NCI-H187 (cell line): ENCODE data around the gene CRYBG1.

Experiments
- DNase-seq, 2 experiments: peaks; one replicate each; lab custom pipeline; 2025; lab: John Stamatoyannopoulos, UW

Gene CRYBG1

DNA sequence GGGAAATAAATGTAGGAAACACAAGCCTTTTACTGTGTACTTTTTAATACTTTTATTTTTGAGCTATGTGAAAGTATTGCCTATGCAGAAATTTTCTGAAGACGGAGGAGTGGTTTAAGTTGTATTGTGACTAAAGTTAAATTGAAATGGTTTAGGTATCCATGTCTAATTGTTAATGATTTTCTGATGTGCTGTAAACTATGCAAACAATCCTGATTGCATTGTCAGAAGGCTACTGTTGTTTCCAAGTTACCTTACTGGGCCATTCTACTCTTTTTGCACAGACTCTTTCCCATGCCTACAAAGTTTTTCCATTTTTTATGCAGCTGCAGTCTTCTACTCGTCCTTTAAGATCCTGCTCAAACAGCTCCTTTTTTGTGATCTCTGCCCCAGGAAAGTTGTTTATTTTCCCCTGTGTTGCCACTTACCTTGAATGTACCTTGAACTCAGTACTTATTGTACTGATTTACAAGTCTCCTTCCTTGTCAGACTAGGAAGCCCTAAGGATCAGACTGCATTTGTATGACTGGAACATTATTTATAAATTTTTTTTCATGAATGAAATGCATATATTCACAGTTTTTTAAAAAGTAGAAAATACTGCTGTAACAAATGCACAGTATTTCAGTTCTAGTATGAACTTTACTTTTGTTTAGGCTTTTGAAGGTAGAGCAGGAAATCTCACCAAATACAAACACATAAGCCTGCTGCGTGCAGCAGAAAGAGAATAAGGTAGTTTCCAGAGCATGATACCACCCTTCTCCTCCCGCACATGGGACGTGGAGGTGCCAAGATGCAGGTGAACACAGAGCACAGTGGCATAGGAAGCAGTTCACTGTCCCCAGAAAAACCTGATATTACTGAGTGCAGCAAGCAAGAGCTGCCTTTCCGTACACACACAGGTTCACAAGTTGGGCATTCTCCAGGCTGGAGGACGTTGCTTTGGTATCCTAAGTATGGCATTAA is 97.8 kb downstream of the CRYBG1 start:
- DNase-seq, result no peak

DNA sequence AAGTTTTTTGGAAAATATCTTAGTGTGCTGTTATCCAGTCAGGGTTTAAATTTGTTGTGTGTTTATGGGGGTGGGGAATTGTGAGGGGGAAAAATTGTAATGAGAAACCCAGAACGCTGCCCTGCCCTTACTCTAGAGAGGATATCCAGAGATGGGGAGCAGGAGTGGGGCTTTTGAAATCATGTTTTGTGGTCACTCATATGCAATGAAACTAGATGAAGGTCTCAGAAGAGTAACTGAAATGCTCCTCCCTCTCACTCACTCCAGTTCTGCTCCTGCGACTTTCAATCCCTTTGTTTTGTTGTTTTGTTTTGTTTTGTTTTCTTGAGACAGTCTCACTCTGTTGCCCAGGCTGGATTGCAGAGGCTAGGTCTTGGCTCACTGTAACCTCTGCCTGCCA is 100.0 kb downstream of the CRYBG1 start:
- no peak for DNase-seq

DNA sequence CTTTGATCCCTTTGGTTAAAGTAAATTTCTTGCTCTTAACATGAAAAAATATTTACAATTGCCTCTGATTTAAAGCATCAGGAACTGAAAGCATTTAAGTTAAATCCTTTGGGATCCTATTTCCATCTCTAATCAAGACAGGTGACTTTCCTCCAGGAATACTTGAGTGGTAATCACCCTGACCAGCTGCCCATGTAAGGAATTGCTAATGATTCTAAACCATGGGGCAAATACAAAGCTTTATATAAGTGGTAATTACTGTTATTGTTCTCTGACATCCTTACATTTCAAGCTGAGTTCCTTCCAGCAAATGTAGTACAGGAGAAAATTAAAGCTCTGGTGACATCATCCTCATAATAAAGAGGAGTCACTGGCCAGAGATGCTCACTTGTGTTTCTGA is 100.6 kb downstream of the CRYBG1 start:
- no peak for DNase-seq

DNA sequence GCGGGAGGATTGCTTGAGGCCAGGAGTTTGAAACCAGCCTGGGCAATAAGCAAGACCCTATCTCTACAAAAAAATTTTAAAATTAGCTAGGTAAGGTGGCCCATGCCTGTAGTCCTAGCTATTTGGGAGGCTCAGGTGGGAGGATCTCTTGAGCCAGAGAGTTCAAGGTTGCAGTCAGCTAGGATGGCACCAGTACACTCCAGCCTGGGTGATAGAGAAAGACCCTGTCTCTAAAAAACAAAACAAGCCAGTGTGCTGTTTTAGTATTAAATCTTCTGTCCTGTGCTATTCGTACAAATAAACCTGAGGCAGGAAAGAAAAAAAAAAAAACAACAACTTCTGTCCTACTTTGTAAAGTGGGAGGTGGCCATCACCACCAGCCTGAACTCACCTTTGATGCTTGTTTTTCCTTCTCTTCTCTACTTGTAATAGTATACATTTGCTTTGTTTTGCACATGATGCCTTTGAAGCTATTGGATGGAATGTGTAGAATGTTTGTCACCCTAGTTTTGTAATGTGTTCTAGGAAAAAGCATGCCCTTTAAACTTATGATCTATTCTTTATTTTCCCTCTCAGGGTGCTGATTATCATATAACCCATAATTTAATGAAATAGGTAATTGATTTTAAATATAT is 102.5 kb downstream of the CRYBG1 start:
- no peak for DNase-seq

DNA sequence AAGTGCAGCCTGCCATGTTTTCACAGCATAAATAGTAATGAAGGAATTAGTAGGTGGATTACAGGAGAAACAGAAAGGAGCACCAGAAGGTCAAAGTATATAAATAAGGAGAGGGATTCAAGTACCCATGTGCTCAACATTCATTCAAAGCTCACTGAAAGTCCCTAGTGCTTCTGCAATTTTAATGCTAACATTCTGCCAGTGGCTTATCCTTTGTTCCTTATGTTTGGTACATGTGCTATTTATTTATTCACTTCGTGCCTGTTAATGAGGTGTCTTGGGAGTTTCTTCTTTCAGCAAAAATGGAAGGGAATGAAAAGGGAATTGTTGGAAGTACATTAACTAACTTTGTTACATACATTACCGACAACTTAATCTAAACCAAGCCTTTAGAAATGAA is 105.7 kb downstream of the CRYBG1 start:
- DNase-seq, result no peak

DNA sequence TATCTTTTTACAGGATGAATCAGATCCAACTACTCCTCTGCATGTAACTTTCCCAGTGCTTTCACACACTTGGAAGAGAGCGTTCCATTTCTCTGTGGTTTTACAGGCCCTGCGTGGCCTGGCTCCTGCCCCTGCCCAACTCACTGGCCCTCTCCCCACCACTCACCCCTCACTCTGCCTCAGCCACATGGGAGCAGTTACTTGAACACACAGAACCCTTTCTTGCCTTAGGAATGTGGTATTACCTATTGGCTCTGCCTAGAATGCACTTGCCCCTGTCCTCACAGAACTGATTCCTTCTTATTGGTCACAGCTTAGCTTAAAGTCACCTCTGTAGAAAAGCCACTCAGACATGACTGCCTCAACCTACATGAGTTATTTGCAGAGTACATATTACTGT is 108.4 kb downstream of the CRYBG1 start:
- no peak for DNase-seq

DNA sequence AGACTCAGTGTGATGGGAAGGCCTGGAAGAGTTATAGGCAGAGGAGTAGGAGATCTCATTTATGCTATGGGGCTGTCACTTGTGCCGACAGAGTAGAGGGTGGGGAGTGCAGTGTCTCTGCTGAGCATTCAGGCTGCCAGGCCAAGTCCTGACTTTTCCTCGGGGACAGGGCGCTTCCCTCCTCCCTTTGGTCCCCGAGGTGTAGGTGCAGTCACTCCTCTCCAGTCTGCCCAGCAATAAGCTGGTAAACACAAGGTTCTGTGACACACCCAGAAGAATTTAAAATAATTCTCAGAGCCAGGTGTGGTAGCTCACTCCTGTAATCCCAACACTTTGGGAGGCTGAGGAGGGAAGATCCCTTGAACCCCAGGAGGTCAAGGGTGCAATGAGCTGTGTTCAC is 109.4 kb downstream of the CRYBG1 start:
- DNase-seq, result no peak

DNA sequence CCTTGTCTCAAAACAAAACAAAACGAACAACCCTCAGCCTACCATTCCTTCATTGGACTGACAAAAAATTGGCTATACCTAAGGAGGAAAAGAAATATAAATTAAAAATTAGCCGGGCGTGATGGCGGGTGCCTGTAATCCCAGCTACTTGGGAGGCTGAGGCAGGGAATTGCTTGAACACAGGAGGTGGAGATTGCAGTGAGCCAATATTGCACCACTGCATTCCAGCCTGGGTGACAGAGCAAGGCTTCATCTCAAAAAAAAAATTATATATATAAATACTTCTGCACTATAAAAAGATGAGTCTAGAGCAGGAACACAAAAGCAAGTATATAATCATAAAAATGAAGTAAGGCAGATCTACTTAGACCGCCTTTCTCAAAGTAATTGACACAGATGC is 109.8 kb downstream of the CRYBG1 start:
- no peak for DNase-seq

DNA sequence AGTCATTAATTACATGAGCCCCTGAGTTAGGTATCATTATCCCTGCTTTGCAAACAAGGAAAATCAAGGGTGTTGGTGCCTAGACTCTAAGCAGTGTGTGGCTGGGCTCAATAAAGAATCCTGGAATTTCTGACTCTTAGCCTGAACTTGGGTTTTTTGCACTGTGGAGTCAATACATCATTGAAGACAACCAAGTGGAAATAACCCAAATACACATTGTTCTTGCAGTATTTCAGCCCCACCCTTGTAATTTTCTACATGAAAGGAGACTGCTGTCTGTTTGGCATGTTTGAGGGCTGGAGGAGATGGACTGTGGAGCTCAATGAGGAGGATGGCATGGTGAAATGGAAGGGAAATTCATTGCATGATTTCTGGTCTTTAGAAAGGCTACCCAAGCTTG is 110.3 kb downstream of the CRYBG1 start:
- DNase-seq, result no peak

DNA sequence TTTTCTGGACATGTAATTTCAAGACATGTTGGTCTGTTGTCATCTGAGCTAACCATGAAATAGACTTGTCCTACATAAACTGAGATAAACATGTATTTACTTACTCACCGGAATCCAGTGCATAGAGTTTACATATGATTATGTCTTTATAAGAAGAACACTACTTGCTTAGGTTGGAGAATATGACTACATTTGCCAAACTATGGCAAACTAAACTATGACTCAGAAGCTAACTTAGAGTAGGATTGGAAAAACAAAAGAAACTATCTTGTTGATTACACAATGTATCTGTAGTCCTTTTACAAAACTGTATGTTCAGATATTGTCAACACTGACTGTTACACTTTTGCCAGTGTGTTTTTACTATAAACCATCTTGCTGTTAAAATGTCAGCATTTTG is 113.3 kb downstream of the CRYBG1 start:
- no peak for DNase-seq

DNA sequence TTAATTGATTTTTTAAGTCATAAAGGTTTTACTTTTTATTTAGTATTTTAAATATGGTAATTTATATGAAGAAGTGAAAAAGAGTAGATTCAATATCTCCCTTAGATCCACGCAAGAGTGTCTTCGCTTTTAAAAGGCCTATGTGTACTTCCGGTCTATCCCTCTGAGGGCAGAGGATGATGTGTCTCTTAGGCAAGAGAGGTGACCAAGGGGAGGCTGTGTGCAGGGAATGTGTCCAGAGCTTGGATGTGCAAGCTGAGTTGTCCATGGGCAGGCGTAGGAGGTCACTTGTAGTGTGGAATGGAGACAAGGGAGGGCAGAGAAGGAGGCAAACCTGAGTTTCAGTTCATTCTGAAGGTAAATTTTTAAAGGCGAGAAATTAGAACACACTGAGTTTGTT is 113.9 kb downstream of the CRYBG1 start:
- no peak for DNase-seq

DNA sequence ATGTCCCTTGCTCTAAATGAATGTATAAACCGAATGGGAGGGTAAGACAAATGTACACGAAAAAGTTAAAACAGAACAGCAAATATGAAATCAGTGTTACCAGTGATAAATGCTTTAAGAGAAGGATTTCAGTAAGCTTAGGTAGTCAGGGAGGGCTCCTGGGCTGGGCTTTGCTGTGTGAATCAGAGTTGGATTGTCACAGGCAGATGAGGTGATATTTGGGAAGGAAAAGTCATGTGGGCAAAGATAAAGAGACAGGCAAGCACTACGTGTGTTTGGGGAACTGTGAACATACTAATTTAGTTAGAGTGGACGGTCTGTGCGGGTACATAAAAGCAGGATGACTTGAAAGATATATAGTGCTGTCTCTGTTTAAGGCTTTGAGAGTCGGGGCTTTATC is 114.8 kb downstream of the CRYBG1 start:
- no peak for DNase-seq

DNA sequence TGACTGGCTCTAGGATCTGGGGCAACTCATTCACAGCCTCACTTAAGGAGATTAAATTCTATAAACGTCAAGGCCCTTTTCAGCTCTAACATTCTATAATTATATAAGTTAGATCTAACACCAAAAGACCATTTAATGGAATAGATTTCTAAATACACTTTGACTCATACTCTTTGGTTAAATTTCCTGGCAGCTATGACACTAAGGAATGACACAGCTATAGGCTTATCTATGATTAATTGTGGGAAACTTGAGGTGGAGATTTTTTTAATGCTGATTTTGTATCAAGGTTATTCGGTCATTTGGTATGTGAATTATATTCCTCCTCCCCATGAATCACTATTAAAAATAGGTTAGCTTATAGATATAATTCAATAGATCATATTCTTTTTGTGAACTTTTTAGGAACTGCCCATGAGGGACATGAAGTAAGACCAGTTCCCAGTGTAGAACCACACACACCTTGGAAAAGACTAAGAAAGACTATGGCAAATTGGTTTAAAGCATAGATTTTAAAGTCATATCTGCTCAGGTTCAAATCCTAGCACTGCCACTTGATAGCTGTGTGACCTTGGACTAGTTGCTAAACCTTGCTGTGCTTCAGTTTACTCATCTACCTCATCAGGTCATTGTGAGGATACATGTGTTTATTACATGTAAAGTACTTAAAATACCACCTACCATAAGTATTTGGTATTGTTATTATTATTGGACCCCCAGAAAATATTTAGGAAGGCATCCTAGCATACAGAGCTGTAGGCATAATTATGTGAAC is 116.0 kb downstream of the CRYBG1 start:
- no peak for DNase-seq

DNA sequence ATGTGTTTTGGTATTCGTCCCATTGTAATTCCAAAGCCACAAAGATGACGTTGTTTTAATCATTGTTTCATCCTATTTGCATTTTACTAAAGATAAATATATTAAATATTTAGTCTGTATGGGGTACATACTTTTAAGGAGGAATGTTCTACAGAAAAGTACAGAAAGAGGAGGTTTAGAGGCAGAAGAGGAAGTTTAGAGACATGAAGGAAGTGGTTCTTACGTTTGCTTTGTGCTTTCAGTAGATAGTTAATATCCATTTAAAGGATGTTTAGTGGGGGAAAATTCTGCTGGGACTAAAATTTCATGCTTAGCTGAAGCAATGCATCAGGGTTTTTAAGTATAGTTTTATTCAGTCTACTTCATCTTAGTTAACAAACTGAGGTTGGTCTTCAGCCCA is 116.6 kb downstream of the CRYBG1 start:
- DNase-seq, result no peak

DNA sequence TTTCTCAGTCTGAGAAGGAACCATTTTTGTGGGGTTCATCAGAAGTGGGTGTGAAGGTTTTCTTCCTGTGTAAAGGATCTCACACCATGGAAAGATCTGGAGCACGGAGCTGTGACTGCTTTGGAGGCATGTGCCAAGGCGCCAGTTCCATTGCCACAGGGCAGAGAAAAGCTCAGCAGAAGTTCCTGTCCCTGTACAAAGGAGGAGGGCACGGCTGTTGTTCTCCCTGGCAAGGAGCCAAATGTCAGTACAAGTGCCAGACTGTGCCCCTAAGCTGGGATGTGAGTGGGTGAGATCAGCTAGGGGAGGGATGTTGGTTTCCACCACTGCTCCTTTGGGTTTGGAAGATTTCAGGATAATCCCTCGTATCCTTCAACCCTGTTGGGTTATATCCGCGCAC is 117.3 kb downstream of the CRYBG1 start:
- no peak for DNase-seq

DNA sequence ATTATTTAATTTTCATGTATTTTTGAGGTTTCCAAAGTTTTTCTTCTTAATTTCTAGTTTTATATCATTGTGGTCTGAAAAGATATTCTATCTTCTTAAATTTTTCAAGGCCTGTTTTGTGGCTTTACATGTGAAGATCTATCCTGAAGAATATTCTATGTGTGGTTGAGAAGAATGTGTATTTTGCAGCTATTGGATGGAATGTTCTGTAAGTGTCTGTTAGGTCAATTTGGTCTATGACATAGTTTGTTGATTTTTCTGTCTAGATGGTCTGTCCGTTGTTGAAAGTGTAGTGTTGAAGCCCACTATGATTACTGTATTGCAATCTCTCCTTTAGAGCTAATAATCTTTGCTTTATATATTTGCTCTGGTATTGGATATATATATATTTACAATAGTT is 125.7 kb downstream of the CRYBG1 start:
- no peak for DNase-seq

DNA sequence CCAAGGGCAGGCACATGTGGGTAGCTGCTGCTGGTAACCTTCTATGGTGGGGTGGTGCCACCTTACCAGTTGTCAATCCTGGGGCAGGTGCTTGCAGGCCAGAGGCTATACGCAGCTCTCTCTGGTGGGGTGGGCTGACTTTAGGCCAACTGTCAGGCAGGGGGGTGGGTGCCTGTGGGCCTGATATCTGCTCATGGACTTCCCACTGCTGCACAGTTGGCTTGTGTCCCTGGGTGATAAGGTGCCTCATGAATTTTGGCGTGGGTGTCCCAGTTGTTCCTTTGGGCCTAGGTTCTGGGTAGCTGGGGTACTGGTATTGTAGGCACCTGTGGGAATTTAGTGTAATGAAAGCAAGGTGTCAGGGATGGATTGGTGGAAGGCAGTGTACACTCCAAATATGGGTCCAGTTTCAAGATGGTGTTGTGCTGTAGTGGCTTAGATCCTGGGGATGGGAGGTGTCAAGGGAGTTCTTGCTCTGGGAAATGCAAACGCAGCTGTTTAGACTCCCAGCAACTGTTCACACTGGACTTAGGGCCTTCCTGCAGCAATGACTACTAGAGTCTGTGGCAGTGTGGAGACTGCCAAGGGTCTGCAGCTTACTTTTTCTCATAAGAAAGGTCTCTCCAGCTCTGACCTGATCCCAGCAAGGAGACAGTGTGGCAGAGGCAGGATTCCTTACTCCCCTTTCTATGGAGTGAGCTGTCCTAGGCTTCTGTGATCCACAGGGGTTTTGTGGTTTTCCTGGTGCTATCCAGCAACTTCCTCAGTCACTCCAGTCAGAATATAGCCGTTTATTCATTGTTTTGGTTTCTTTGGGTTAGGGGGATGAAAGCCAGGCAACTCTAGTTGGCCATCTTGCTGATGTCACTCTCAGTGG is 128.2 kb downstream of the CRYBG1 start:
- DNase-seq, result no peak

DNA sequence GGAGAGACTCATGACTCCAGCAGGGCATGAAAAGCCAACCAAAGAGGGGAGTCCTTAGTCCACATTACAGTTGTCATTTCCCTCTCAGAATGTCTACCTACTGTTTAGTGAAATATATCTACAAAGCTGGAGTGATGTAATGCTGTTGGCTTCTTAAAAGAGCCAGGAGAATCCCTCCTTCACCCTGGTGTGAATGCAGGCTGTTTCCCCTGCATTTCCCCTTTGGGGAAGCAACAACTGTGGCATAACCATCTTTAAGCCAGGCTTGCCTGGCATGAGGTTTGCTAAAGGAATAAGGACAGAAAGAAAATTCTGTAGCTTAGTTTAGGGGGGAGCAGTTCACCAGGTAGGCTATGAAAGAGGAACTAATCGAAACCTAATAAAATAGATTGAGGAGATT is 129.5 kb downstream of the CRYBG1 start:
- DNase-seq, result no peak

DNA sequence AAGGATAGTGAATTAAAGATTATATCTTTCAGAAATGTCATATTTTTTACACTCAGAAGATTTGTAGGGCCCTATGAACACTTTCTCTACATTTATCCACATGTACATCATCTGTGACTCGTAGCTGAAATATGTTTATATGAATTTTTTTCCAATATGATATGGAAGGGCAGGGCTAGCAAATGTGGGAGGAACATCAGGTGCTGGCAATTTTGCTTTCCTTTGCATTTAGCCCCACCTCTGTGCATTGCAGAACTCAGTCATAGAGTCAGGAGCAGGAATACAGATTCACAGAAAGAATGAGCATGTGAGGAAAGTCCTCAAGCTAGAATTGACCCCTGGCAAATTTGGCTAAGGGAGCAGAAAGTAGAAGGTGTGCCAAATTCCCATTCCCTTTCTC is 129.9 kb downstream of the CRYBG1 start:
- DNase-seq, result no peak

DNA sequence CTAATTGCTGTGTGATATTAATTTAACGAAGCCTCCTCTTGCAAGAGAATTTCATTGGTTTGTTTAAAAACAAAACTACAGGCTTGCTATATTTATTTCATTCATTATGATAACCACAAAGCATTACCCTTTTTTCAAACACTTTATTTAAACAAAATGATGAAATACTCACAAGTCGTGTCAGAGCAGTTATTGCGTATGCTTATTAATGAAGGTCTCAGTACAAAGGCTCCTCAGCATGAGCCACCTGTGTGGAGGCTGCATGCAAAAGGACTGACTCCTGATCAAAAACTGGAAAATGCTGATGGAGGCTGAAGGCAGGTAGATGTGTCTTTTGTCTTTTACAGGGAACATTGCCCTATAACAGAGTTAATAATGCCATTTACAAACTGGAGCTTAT is 130.5 kb downstream of the CRYBG1 start:
- no peak for DNase-seq

DNA sequence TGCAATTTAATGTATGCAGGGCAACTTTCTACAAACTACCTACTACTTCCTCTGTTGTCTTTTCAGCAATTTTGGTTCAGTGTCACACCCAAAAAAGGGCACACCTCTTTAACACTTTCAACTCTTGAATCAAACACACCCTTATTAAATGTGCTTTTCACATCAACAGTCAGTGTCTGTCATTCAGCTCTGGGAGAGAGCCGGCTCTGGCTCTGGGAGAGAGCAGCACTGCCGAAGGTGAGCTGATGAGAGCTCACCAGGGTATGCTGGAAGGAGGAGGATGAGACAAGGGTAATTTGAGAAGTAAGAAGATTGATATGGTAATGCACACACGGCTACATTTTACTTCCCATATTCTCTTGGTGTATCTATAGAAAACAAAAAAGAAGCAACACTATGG is 134.5 kb downstream of the CRYBG1 start:
- no peak for DNase-seq

DNA sequence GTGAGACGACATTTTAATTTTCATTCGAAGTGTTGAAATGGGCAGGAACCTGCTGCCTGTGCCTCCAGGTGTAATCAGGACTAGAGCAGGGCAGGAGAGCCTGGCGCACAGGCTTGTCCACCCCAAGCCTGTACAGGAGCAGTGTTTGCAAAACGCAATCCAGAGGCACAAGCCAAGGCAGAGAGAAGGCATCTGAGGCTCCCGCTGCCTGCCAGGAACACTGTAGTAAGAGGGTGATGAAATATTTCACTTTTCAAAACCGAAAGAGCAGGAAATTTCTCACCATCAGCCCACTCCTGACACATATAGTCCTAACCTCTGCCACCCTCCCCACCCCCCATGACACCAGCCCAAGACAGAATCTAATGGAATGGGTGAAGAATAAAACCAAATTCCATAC is 136.3 kb downstream of the CRYBG1 start:
- no peak for DNase-seq
